Neural progenitor cell (in vitro differentiated cells): Measurements from ENCODE around the gene DNAI2. TPM values are rescaled to one million over a fixed set of nuclear protein-coding genes. Genes with fewer than 3 reads are reported as not detected.
A peak's percentile ranks its signal among the peaks of the same experiment; 100 is the strongest.

Experiments used
- DNase-seq: peaks from one replicate; pipeline ENCODE4 v3.0.0-alpha.2; 2016; ENCODE audit warnings: low spot score
- H2AFZ ChIP-seq: fragments of 200-600 bp; sonication (generic); replicated peaks from 2 replicates; pipeline ENCODE4 v1.6.1; 2016; ENCODE audit warnings: antibody characterized with exemption
- H3F3A ChIP-seq: fragments of 200-600 bp; sonication (generic); 2 replicates; pipeline ENCODE4 v1.6.1; 2016; ENCODE audit warnings: antibody characterized with exemption, low read depth
- H3K27ac ChIP-seq: fragments of 200-600 bp; sonication (generic); 2 replicates; pipeline ENCODE4 v1.5.1; 2016; ENCODE audit warnings: mild to moderate bottlenecking
- H3K27me3 ChIP-seq: fragments of 200-600 bp; sonication (generic); 2 replicates; pipeline ENCODE4 v1.6.1; 2016; ENCODE audit warnings: mild to moderate bottlenecking, moderate library complexity
- H3K36me3 ChIP-seq: fragments of 200-600 bp; sonication (generic); 2 replicates; pipeline ENCODE4 v1.5.1; 2016
- H3K4me1 ChIP-seq: fragments of 200-600 bp; sonication (generic); 2 replicates; pipeline ENCODE4 v1.6.1; 2016; ENCODE audit warnings: mixed run types
- H3K4me2 ChIP-seq: fragments of 200-600 bp; sonication (generic); 2 replicates; pipeline ENCODE4 v1.6.1; 2016
- H3K4me3 ChIP-seq: fragments of 200-600 bp; sonication (generic); 2 replicates; pipeline ENCODE4 v1.5.1; 2016
- H3K79me2 ChIP-seq: fragments of 200-600 bp; sonication (generic); 2 replicates; pipeline ENCODE4 v1.6.1; 2016; ENCODE audit warnings: low read depth
- H3K9ac ChIP-seq: fragments of 200-600 bp; sonication (generic); 2 replicates; pipeline ENCODE4 v1.6.1; 2016
- H3K9me3 ChIP-seq: fragments of 200-600 bp; sonication (generic); 2 replicates; pipeline ENCODE4 v1.5.1; 2016; ENCODE audit warnings: low read depth
- H4K20me1 ChIP-seq: fragments of 200-600 bp; sonication (generic); 2 replicates; pipeline ENCODE4 v1.6.1; 2016; ENCODE audit warnings: low read depth
- H3K27ac Mint-ChIP-seq: 3 replicates; pipeline ENCODE4 v1.8.0; 2021; ENCODE audit warnings: mixed read lengths
- H3K27me3 Mint-ChIP-seq: 2 replicates; pipeline ENCODE4 v1.8.0; 2022; ENCODE audit warnings: low read depth, mild to moderate bottlenecking, inconsistent platforms, moderate library complexity, mixed read lengths; ENCODE audit not compliant: insufficient read depth
- H3K36me3 Mint-ChIP-seq: 3 replicates; pipeline ENCODE4 v1.8.0; 2021; ENCODE audit warnings: mixed read lengths
- H3K4me1 Mint-ChIP-seq: 3 replicates; pipeline ENCODE4 v1.8.0; 2021; ENCODE audit warnings: mixed read lengths
- H3K4me3 Mint-ChIP-seq: 3 replicates; pipeline ENCODE4 v1.8.0; 2021; ENCODE audit warnings: mild to moderate bottlenecking, moderate library complexity, mixed read lengths
- H3K9me3 Mint-ChIP-seq: 3 replicates; pipeline ENCODE4 v1.8.0; 2020; ENCODE audit warnings: mixed read lengths
- CTCF ChIP-seq: fragments of 200-600 bp; sonication (generic); IDR thresholded peaks from 2 replicates; pipeline ENCODE4 v1.5.1; 2017; ENCODE audit warnings: antibody characterized with exemption, mild to moderate bottlenecking
- EZH2 ChIP-seq: fragments of 200-600 bp; sonication (generic); IDR thresholded peaks from 2 replicates; pipeline ENCODE4 v1.6.1; 2017; ENCODE audit warnings: antibody characterized with exemption, mild to moderate bottlenecking, moderate library complexity
- EZH2phosphoT487 ChIP-seq: fragments of 200-600 bp; sonication (generic); IDR thresholded peaks from 2 replicates; pipeline ENCODE4 v1.6.1; 2017; ENCODE audit warnings: antibody characterized with exemption
- total RNA-seq: library from RNA; depleted of rRNA; stranded (reverse); fragments of >200 nt; gene quantifications from 2 replicates; pipeline ENCODE4 v1.2.3, GENCODE V29; 2015; ENCODE audit warnings: low replicate concordance

Gene DNAI2
- total RNA-seq, 1 donor from 2014 or later = not detected

- Histone ChIP-seq H3K27ac (no peak overlapping the region), H3K27me3 (no peaks in the 10 kb centered on the region), H3K4me2 (no peak overlapping the region), H3K36me3 (no peaks in the 10 kb centered on the region), H3K79me2 (no peaks in the 10 kb centered on the region), H3K9ac (no peak overlapping the region), H3F3A (peaks cover 30% of the 10 kb centered on the region), H2AFZ (no peak overlapping the region), H3K4me1 (peaks cover 36% of the 10 kb centered on the region), H4K20me1 (no peaks in the 10 kb centered on the region), H3K4me3 (no peak overlapping the region), H3K9me3 (no peaks in the 10 kb centered on the region)
- H3K4me1 Mint-ChIP-seq = peaks cover 43% of the 10 kb centered on the region
- no peak for TF ChIP-seq EZH2
- H3K4me3 Mint-ChIP-seq = no peak overlapping the region
- peaks cover 2% of the 10 kb centered on the region for H3K36me3 Mint-ChIP-seq
- peaks cover 2% of the 10 kb centered on the region for H3K9me3 Mint-ChIP-seq
- no peak for DNase-seq
- H3K27me3 Mint-ChIP-seq = peaks cover 11% of the 10 kb centered on the region
- no peak overlapping the region for H3K27ac Mint-ChIP-seq
Observed at GRCh38 chr17:74241847-74242246, 32.2 kb upstream of the DNAI2 start.

DNA sequence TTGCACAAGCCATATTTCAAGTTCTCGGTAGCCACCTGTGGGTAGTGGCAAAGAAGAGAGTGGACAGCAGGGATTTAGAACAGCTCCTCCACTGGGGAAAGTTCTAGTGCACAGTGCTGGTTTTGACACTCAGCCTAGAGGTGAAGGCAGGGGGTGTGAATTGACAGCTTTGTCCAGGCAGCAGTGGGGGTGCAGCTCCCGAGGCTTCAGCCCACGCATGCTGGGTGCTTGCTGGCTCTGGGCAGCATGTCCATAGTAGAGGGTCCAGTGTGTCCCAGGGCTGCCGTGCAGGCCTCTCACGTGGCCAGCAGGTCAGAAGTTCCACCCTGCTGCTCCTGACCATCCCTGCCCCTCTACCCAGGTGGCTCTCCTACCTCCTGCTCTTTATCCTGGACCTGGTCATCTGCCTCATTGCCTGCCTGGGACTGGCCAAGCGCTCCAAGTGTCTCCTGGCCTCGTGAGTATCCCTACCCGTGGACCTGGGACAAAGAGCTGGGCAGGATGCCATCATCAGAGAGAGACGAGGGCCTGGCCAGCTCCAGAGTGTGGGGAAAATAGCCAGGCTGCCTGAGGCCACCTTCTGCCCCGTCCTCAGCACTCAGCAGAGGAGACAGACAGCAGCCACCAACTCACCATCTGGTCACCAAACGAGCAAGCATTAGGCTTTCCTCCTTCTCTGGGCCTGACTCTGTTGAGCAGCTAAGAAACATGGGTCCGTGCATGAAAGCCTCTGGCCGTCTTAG lies 30.9 kb upstream of the DNAI2 start:
- H3K4me3 ChIP-seq = no peak overlapping the region
- H3K4me1 ChIP-seq = peaks cover 36% of the 10 kb centered on the region
- H3K27me3 ChIP-seq = no peaks in the 10 kb centered on the region
- Mint-ChIP-seq H3K9me3 (peaks cover 4% of the 10 kb centered on the region), H3K4me1 (peaks cover 45% of the 10 kb centered on the region), H3K36me3 (peaks cover 6% of the 10 kb centered on the region), H3K27ac (peak overlapping the region; percentile 53), H3K4me3 (no peak overlapping the region), H3K27me3 (peaks cover 11% of the 10 kb centered on the region)
- DNase-seq = no peak
- H3K27ac ChIP-seq = no peak overlapping the region
- no peaks in the 10 kb centered on the region for H3K9me3 ChIP-seq
- H3K9ac ChIP-seq = no peak overlapping the region
- peaks cover 30% of the 10 kb centered on the region for H3F3A ChIP-seq
- no peaks in the 10 kb centered on the region for H3K79me2 ChIP-seq
- TF ChIP-seq EZH2 (no peak), CTCF (no peak), EZH2phosphoT487 (no peak)
- H4K20me1 ChIP-seq = no peaks in the 10 kb centered on the region
- H3K4me2 ChIP-seq = no peak overlapping the region
- H2AFZ ChIP-seq = no peak overlapping the region
- no peaks in the 10 kb centered on the region for H3K36me3 ChIP-seq

GRCh38 chr17:74244128-74244527 lies 29.9 kb upstream of the DNAI2 start:
- Mint-ChIP-seq H3K27ac (no peak overlapping the region), H3K4me1 (peaks cover 45% of the 10 kb centered on the region), H3K27me3 (peaks cover 14% of the 10 kb centered on the region), H3K9me3 (peaks cover 4% of the 10 kb centered on the region), H3K36me3 (peaks cover 6% of the 10 kb centered on the region), H3K4me3 (no peak overlapping the region)
- DNase-seq = no peak
- Histone ChIP-seq H3K27me3 (no peaks in the 10 kb centered on the region), H4K20me1 (no peaks in the 10 kb centered on the region), H3K79me2 (no peaks in the 10 kb centered on the region), H3K4me3 (no peak overlapping the region), H3K4me2 (no peak overlapping the region), H3K36me3 (no peaks in the 10 kb centered on the region), H3K9ac (no peak overlapping the region), H3K27ac (no peak overlapping the region), H2AFZ (no peak overlapping the region), H3K4me1 (peaks cover 36% of the 10 kb centered on the region), H3K9me3 (no peaks in the 10 kb centered on the region), H3F3A (peaks cover 27% of the 10 kb centered on the region)
- no peak for TF ChIP-seq CTCF
- no peak for TF ChIP-seq EZH2phosphoT487
- TF ChIP-seq EZH2 = no peak

- Mint-ChIP-seq H3K9me3 (peaks cover 4% of the 10 kb centered on the region), H3K36me3 (peaks cover 6% of the 10 kb centered on the region), H3K4me1 (peaks cover 47% of the 10 kb centered on the region), H3K4me3 (no peak overlapping the region), H3K27ac (no peak overlapping the region), H3K27me3 (peaks cover 14% of the 10 kb centered on the region)
- DNase-seq = no peak
- Histone ChIP-seq H3K36me3 (no peaks in the 10 kb centered on the region), H3K9me3 (no peaks in the 10 kb centered on the region), H3K27me3 (no peaks in the 10 kb centered on the region), H3F3A (peaks cover 23% of the 10 kb centered on the region), H3K4me3 (no peak overlapping the region), H4K20me1 (no peaks in the 10 kb centered on the region), H3K9ac (no peak overlapping the region), H3K4me2 (peak overlapping the region; percentile 63), H3K79me2 (no peaks in the 10 kb centered on the region), H3K4me1 (peaks cover 33% of the 10 kb centered on the region), H2AFZ (no peak overlapping the region), H3K27ac (no peak overlapping the region)
- TF ChIP-seq CTCF = no peak
- no peak for TF ChIP-seq EZH2
- TF ChIP-seq EZH2phosphoT487 = no peak
Observed at GRCh38 chr17:74244548-74244947, 29.5 kb upstream of the DNAI2 start.
